Liver (tissue), 9 donors: ENCODE data around the gene SLBP. TPM values are rescaled to one million over a fixed set of nuclear protein-coding genes. Genes with fewer than 3 reads are reported as not detected.

Source experiments
- DNase-seq: peaks from one replicate; pipeline ENCODE4 v3.0.0-alpha.2; 2017; ENCODE audit warnings: low spot score
- H3K27ac ChIP-seq, 2 donors: one replicate each; pipeline ENCODE4 v1.7.0; 2013; ENCODE audit warnings: inconsistent platforms in 2 of 2, low read length in 2 of 2, control low read depth in 1 of 2, low read depth in 1 of 2, mild to moderate bottlenecking in 1 of 2
- H3K27me3 ChIP-seq, 4 donors: one replicate each; pipeline versions ENCODE4 v1.6.1 to v1.7.0; 2013; ENCODE audit warnings: low read length in 3 of 4, inconsistent platforms in 1 of 4, mild to moderate bottlenecking in 1 of 4, moderate library complexity in 1 of 4; ENCODE audit not compliant: control insufficient read depth in 4 of 4, insufficient read depth in 4 of 4
- H3K36me3 ChIP-seq, 4 donors: one replicate each; pipeline versions ENCODE4 v1.6.1 to v1.7.0; 2013; ENCODE audit warnings: low read length in 3 of 4, mild to moderate bottlenecking in 3 of 4, low read depth in 1 of 4, moderate library complexity in 1 of 4; ENCODE audit not compliant: control insufficient read depth in 4 of 4, insufficient read depth in 3 of 4
- H3K4me1 ChIP-seq, 4 donors: one replicate each; pipeline versions ENCODE4 v1.6.1 to v1.7.0; 2013; ENCODE audit warnings: low read length in 3 of 4, mild to moderate bottlenecking in 3 of 4, moderate library complexity in 1 of 4; ENCODE audit not compliant: control insufficient read depth in 4 of 4, insufficient read depth in 4 of 4
- H3K4me3 ChIP-seq, 3 donors: one replicate each; pipeline versions ENCODE4 v1.6.1 to v1.7.0; 2013; ENCODE audit warnings: low read length in 3 of 3, control low read depth in 1 of 3, low read depth in 1 of 3, mild to moderate bottlenecking in 1 of 3
- H3K9ac ChIP-seq, 2 donors: one replicate each; pipeline ENCODE4 v1.7.0; 2013; ENCODE audit warnings: low read length in 2 of 2, mild to moderate bottlenecking in 2 of 2, moderate library complexity in 2 of 2, control low read depth in 1 of 2, low read depth in 1 of 2
- H3K9me3 ChIP-seq, 4 donors: one replicate each; pipeline versions ENCODE4 v1.6.1 to v1.7.0; 2013; ENCODE audit warnings: low read length in 3 of 4; ENCODE audit not compliant: control insufficient read depth in 4 of 4
- ATF3 ChIP-seq: IDR thresholded peaks from 2 replicates; pipeline ENCODE4 v1.6.1; 2016; ENCODE audit warnings: antibody characterized with exemption
- FOXA2 ChIP-seq: IDR thresholded peaks from 2 replicates; pipeline ENCODE4 v1.6.1; 2016; ENCODE audit warnings: antibody characterized with exemption
- HNF4A ChIP-seq, 2 donors: conservative IDR thresholded peaks; 2 replicates each; pipeline ENCODE4 v1.6.1; 2016; ENCODE audit warnings: antibody characterized with exemption in 2 of 2, mild to moderate bottlenecking in 2 of 2
- HNF4G ChIP-seq: IDR thresholded peaks from 2 replicates; pipeline ENCODE4 v1.6.1; 2016; ENCODE audit warnings: antibody characterized with exemption
- SP1 ChIP-seq: IDR thresholded peaks from 2 replicates; pipeline ENCODE4 v1.6.1; 2018; ENCODE audit warnings: antibody characterized with exemption, mild to moderate bottlenecking
- YY1 ChIP-seq: IDR thresholded peaks from 2 replicates; pipeline ENCODE4 v1.6.1; 2016; ENCODE audit warnings: antibody characterized with exemption, mild to moderate bottlenecking
- WGBS: extraction: QIAGEN DNeasy Blood & Tissue Kit; methylation state at CpG from one replicate; pipeline ENCODE4 v1.1.7; 2013; 5-methylcytosine and 5-hydroxymethylcytosine counted together
- polyA plus RNA-seq, 2 donors: library from polyadenylated mRNA; stranded (reverse) in 1 of 2; unstranded in 1 of 2; fragments of 200-250 nt in 1 of 2; fragments of >200 nt in 1 of 2; fragmentation: Nextera tagmentation in 1 of 2; extraction: Ambion mirVana in 1 of 2; gene quantifications; one replicate each; pipeline versions ENCODE4 v1.2.1 to v1.2.3, GENCODE V29; 2013 to 2015
- total RNA-seq, 2 donors: library from RNA; depleted of rRNA; stranded (reverse); fragments of >200 nt; gene quantifications; one replicate each; pipeline ENCODE4 v1.2.3, GENCODE V29; 2014
- TF ChIP-seq, protein P1 (sequence below): IDR thresholded peaks from 2 replicates; pipeline ENCODE4 v1.6.1; 2016; ENCODE audit warnings: antibody characterized with exemption
- TF ChIP-seq, protein P2 (sequence below): IDR thresholded peaks from 2 replicates; pipeline ENCODE4 v1.6.1; 2016; ENCODE audit warnings: antibody characterized with exemption, mild to moderate bottlenecking
- TF ChIP-seq, protein P3 (sequence below): fragments of 150-350 bp; IDR thresholded peaks from 2 replicates; pipeline ENCODE4 v1.5.1; 2017; ENCODE audit warnings: improper control_type of control experiment, low read depth, low read length; ENCODE audit not compliant: missing input control
- donor health status: healthy.
- donor health status: healthy.
- donor health status: healthy.
- donor health status: healthy.
- donor health status: healthy.

SLBP gene
- total and polyA plus RNA-seq, 4 donors = 14.7 to 64.4 (median 17.4) TPM

DNA sequence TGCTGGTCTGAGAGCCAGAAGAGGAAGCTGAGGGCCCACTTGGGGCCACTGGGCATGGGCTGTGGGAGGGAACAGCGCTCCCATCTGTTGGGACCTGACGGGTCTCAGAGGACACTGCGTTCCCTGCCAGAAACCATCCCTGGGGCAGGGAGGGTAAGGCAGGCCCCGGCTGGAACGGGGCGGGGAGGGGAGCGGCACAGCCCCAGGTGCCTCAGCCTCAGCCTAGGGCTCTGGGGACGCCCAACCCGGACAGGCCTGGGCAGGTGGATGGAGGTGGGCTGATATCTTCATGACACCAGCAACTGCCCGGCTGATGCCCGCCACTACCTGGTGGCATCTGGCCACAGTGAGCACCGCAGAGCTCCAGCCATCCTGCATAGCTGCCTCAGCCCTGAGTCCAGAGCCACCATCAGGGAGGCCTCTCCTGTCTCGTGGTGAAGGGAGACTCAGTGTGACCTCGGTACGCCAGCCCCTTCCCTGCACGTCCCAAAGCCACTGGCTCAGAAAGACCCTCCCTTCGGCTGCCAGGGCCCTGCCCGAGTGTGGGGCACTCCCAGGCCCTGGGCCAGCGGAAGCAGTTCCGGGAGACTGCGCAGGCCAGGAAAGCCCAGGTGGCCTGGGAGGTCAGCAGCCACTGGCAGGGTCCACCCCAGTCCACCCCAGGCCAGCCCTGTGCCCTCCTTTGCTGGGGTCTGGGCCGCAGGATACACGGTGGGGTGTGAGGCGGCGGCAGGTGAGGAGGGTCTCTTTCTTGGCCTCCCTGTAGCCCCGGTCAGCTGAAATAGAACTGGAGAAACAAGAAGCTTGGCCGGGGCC lies 46.4 kb upstream of the SLBP start:
- no peak for DNase-seq
- no peak overlapping the region for H3K4me3 ChIP-seq
- TF ChIP-seq HNF4G = no peak
- TF ChIP-seq, protein P1, sequence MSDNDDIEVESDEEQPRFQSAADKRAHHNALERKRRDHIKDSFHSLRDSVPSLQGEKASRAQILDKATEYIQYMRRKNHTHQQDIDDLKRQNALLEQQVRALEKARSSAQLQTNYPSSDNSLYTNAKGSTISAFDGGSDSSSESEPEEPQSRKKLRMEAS = no peak
- no peak for TF ChIP-seq FOXA2
- TF ChIP-seq HNF4A (conservative IDR thresholded peaks at IDR 0.05) = no peak
- no peak for TF ChIP-seq ATF3
- no peak for TF ChIP-seq SP1
- TF ChIP-seq YY1 = no peak
- H3K4me1 ChIP-seq = peaks cover 0 to under 1% (median under 1%) of the 10 kb centered on the region in 4 donors
- H3K36me3 ChIP-seq = no peaks in the 10 kb centered on the region
- H3K9me3 ChIP-seq = no peaks in the 10 kb centered on the region
- no peak overlapping the region for H3K9ac ChIP-seq
- H3K27me3 ChIP-seq = no peaks in the 10 kb centered on the region
- H3K27ac ChIP-seq = no peak overlapping the region
- 91% methylated on average over 27 of the region's 27 CpGs for WGBS

GRCh38 chr4:1757836-1758235 lies 45.7 kb upstream of the SLBP start:
- no peak overlapping the region for H3K27ac ChIP-seq
- no peaks in the 10 kb centered on the region for H3K27me3 ChIP-seq
- peaks cover 0 to 1% (median 0%) of the 10 kb centered on the region in 4 donors for H3K4me1 ChIP-seq
- no peak overlapping the region for H3K4me3 ChIP-seq
- DNase-seq = no peak
- TF ChIP-seq, protein P2, sequence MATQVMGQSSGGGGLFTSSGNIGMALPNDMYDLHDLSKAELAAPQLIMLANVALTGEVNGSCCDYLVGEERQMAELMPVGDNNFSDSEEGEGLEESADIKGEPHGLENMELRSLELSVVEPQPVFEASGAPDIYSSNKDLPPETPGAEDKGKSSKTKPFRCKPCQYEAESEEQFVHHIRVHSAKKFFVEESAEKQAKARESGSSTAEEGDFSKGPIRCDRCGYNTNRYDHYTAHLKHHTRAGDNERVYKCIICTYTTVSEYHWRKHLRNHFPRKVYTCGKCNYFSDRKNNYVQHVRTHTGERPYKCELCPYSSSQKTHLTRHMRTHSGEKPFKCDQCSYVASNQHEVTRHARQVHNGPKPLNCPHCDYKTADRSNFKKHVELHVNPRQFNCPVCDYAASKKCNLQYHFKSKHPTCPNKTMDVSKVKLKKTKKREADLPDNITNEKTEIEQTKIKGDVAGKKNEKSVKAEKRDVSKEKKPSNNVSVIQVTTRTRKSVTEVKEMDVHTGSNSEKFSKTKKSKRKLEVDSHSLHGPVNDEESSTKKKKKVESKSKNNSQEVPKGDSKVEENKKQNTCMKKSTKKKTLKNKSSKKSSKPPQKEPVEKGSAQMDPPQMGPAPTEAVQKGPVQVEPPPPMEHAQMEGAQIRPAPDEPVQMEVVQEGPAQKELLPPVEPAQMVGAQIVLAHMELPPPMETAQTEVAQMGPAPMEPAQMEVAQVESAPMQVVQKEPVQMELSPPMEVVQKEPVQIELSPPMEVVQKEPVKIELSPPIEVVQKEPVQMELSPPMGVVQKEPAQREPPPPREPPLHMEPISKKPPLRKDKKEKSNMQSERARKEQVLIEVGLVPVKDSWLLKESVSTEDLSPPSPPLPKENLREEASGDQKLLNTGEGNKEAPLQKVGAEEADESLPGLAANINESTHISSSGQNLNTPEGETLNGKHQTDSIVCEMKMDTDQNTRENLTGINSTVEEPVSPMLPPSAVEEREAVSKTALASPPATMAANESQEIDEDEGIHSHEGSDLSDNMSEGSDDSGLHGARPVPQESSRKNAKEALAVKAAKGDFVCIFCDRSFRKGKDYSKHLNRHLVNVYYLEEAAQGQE = no peak
- TF ChIP-seq, protein P1 = no peak
- TF ChIP-seq, protein P3, sequence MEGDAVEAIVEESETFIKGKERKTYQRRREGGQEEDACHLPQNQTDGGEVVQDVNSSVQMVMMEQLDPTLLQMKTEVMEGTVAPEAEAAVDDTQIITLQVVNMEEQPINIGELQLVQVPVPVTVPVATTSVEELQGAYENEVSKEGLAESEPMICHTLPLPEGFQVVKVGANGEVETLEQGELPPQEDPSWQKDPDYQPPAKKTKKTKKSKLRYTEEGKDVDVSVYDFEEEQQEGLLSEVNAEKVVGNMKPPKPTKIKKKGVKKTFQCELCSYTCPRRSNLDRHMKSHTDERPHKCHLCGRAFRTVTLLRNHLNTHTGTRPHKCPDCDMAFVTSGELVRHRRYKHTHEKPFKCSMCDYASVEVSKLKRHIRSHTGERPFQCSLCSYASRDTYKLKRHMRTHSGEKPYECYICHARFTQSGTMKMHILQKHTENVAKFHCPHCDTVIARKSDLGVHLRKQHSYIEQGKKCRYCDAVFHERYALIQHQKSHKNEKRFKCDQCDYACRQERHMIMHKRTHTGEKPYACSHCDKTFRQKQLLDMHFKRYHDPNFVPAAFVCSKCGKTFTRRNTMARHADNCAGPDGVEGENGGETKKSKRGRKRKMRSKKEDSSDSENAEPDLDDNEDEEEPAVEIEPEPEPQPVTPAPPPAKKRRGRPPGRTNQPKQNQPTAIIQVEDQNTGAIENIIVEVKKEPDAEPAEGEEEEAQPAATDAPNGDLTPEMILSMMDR = no peak
- WGBS = 71% methylated on average over 17 of the region's 17 CpGs
- no peaks in the 10 kb centered on the region for H3K9me3 ChIP-seq
- no peak overlapping the region for H3K9ac ChIP-seq
- no peaks in the 10 kb centered on the region for H3K36me3 ChIP-seq
